HG03521 (cell line): ENCODE data around the gene PTPRG.

Experiments used
- ATAC-seq: cut with Tn5 transposase; IDR thresholded peaks from one replicate; pipeline ENCODE4 v1.9.1; 2021; ENCODE audit warnings: mild to moderate bottlenecking, moderate library complexity; ENCODE audit not compliant: unreplicated experiment

Gene PTPRG

GRCh38 chr3:62164196-62164595, 602.8 kb downstream of the PTPRG start:
- no peak for ATAC-seq

DNA sequence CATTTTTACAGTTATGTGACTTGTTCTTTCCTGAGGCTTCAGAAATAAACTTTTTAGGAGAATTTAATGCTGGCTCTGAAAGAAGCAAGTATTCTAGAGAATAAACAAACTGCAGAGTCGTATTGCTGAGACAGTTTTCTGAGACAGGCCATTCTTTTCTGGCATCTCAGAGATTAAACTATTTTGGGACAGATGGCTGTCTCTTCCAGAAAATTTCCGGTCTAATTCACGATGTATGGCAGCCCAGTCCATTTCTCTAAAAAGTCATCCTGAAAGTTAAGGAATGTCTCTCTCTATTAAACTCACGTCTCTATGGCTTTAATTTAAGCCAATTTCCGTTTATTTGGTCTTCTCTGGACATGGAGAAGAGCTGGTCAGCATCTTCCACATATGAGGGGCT, 603.4 kb downstream of the PTPRG start:
- ATAC-seq = no peak

GRCh38 chr3:62167566-62168262, 606.3 kb downstream of the PTPRG start:
- ATAC-seq = no peak

- no peak for ATAC-seq
Observed at GRCh38 chr3:62168356-62168755, 607.0 kb downstream of the PTPRG start.

DNA sequence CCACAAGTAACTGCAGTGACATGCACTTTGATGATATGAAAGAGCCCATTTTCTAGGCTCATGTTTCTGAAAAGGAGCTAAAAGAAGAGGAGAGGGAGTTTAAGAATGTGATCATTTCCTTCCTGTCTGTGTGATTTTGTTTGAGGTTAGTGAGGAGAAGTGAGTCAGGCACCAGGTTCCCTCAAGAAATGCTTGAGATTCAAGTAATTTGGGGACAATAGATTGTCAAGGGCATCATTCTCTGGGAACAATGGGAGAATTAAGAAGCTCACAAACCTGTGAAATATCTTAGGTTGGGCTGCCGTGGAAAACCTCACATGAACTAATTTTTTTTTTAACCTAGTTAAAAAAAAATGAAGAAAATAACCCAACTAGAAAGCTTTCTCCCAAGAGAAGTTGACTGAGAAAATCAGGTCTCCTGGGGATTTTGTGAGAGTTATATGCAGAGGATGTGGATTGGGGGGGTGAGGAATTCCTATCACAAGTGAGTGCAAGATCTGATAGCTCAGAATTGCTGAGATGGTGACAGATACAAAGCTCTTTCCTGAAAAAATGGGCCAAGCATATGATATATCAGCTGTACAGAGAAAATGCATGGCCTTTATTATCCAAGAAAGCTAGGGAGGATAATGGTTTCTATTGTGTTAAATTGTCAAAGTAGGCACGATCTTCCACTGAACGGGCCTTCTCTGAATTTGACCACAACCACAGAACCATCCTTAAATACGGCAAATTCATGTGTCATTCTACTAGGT, 608.7 kb downstream of the PTPRG start:
- ATAC-seq = no peak

DNA sequence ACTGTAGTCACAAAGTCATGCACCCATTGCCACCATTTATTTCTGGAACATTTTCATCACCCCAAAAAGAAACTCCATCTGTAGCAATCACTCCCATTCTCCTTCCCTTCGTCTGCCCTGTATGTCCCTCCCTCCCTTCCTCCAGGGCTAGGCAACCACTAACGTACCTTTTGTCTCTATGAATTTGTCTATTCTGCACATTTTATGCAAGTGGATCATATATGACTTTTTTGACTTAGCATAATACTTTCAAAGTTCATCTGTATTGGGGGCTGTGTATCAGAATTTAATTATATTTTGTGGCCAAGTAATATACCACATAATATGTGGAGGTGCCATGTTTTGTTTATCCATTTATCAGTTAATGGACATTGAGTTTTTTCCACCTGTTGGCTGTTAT, 610.4 kb downstream of the PTPRG start:
- ATAC-seq = no peak

- ATAC-seq = no peak
Observed at GRCh38 chr3:62172199-62172598, 610.8 kb downstream of the PTPRG start.

DNA sequence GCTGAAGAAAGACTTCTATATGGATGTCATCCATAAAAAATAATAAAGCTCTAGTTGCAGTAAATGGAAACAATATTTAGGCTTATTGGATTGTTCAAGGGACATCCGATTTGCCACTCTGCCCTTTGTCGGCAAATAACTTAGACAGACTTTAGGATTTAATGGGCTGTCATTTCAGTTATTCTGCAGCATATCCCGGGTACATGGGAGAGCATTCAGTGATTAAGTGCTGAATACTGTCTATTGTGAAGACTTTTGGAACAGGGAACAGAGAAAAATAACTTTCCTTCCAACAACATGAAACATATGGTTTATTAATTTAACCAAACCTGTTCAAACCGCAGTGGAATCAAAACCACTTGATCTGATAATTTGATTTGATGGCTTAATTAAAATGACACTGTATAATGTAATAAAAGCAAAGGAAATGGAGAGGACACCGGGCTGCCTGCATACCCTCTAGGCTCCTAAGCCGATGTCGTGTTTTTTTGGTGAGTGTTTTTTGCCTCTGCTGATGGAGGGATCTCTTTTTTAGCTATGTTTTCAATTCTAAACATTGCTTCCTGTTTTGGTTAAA, 612.7 kb downstream of the PTPRG start:
- ATAC-seq = no peak

- ATAC-seq = no peak
Observed at GRCh38 chr3:62175161-62175560, 613.8 kb downstream of the PTPRG start.

DNA sequence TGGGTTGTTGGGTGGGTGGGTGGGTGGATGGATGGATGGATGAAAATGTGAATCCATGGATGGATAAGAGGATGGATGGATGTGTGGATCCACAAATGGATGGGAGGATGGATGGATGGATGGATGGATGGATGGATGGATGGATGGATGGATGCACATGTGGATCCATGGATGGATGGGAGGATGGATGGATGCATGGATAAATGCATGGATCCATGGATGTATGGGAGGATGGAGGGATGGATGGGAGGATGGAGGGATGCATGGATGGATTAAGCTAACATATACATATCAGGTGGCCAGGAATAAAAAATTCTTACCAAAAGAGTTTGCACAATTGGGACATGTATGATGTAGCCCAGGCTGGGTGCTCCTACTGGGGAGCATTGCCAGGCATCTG, 616.7 kb downstream of the PTPRG start:
- ATAC-seq = no peak

GRCh38 chr3:62178739-62179600, 617.6 kb downstream of the PTPRG start:
- ATAC-seq = no peak

GRCh38 chr3:62180514-62180913, 619.1 kb downstream of the PTPRG start:
- no peak for ATAC-seq

DNA sequence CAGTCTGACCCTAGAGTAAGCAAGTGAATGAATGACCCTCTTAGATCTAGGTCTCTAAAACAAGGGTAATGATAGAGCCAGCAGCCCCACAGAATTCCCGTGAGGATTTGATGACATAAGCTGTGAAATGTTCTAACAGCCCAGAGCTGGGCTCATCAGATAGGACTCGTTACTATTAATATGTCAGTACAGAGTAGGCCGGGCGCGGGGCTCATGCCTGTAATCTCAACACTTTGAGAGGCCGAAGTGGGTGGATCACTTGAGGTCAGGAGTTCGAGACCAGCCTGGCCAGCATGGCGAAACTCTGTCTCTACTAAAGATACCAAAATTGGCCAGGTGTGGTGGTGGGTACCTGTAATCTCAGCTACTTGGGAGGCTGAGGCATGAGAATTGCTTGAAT, 621.7 kb downstream of the PTPRG start:
- ATAC-seq = no peak

- no peak for ATAC-seq
Observed at GRCh38 chr3:62183969-62184368, 622.6 kb downstream of the PTPRG start.

DNA sequence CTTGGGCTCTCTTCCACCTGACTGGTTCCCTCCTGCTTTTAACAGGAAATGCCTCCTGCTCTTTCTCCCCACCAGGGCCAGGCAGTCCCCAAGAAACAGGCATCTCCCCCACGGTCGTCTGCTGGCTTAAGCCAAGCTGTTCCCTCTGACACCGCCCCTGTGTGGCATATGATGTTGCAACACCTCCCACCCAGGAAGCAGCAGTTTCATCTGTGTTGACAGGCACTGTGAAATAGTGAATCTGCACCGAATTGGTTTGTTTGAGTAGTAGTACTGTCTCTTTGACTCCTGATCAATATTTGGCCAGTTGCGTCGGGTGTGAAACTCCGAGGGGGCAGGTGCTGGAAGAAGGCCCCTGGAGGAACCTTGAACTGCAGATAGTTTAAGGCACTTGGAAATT, 623.2 kb downstream of the PTPRG start:
- ATAC-seq = no peak

- no peak for ATAC-seq
Observed at GRCh38 chr3:62187022-62187431, 625.7 kb downstream of the PTPRG start.

- ATAC-seq = peak; percentile 81
Observed at GRCh38 chr3:62188681-62189375, 627.5 kb downstream of the PTPRG start.

- ATAC-seq = no peak
Observed at GRCh38 chr3:62189376-62189698, 628.0 kb downstream of the PTPRG start.

DNA sequence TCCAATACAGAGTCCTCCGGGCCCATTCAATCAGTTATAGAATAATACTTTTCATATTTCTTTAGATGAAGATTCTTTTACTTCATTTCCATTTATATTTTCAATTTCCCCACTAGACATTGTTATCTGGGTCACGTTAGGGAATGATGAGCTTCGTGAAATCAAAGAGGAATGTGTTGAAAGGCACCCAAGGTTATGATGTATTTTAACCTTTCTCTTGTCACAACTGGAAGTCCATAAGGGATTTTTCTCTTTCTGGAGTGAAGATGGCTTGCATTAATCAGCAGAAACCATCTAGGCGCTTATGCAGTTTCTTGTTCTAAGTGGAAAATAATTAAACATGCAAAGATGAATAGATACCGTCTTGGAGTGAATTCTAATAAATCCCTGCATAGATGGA, 631.5 kb downstream of the PTPRG start:
- no peak for ATAC-seq

DNA sequence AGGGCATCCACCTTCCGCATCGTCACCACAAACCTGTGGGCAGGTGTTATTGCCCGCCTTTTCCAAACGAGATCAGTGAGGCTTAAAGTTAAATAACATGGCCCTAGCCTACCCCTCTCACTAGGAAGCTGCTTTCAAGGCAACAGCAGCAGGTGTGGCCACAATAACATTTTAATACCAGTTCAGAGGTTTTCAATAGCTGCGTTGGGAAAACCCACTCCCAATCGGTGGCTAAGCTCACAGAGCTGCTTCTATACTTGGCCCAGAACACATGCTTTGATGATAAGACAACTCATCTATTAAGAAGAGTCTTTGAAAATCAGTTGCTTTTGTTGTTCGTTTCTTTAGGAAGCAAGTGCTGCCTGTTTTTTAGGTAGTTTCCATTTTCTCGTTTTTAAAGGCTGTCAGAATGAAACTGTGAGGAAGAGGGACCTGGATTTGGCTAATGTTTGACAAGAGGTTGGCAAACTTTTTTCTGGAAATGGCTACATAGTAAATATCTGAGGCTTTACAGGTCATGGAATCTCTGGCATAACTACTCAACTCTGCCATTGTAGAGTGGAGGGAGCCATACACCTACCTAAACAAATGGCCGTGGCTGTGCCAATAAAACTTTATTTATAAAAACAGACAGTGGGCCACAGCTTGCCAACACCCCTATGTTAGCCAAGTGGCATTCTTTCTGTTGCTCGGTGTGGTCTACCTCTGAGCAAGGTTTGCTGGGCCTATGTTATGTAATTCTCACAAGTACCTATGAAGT, 632.4 kb downstream of the PTPRG start:
- ATAC-seq = no peak
